Sigmoid colon (tissue), 7 donors: ENCODE results near the gene PAFAH2. TPM values are rescaled to one million over a fixed set of nuclear protein-coding genes. Genes with fewer than 3 reads are reported as not detected.

Experiments used
- DNase-seq: peaks from one replicate; pipeline ENCODE4 v3.0.0-alpha.2; 2019
- H3K27ac ChIP-seq, 4 donors: fragments of 200-600 bp; sonication (generic); one replicate each; pipeline ENCODE4 v1.5.1; 2016 to 2019; ENCODE audit warnings: mild to moderate bottlenecking in 1 of 4
- H3K27me3 ChIP-seq, 3 donors: fragments of 200-600 bp; sonication (generic); one replicate each; pipeline ENCODE4 v1.5.1; 2019; ENCODE audit warnings: mild to moderate bottlenecking in 1 of 3
- H3K36me3 ChIP-seq, 4 donors: fragments of 200-600 bp; sonication (generic); one replicate each; pipeline ENCODE4 v1.5.1; 2016 to 2019
- H3K4me1 ChIP-seq, 4 donors: fragments of 200-600 bp; sonication (generic); one replicate each; pipeline ENCODE4 v1.5.1; 2017 to 2019
- H3K4me3 ChIP-seq, 4 donors: fragments of 200-600 bp; sonication (generic); one replicate each; pipeline ENCODE4 v1.5.1; 2017 to 2019; ENCODE audit warnings: mild to moderate bottlenecking in 2 of 4, moderate library complexity in 1 of 4
- H3K9me3 ChIP-seq, 4 donors: fragments of 200-600 bp in 3 of 4; sonication (generic) in 3 of 4; one replicate each; pipeline versions ENCODE4 v1.5.1 to v1.6.1; 2013 to 2019
- CTCF ChIP-seq, 4 experiments: fragments of 450-650 bp in 3 of 4; fragments of 200-600 bp in 1 of 4; IDR thresholded peaks; one replicate each; pipeline ENCODE4 v1.5.1; 2016 to 2019; ENCODE audit warnings: antibody characterized with exemption in 4 of 4, mild to moderate bottlenecking in 3 of 4, moderate library complexity in 2 of 4
- EP300 ChIP-seq, 4 donors: sonication (generic); formaldehyde crosslinking; IDR thresholded peaks; one replicate each; pipeline ENCODE4 v1.6.1; 2017; ENCODE audit warnings: antibody characterized with exemption in 4 of 4
- POLR2A ChIP-seq, 2 donors: fragments of 450-650 bp; IDR thresholded peaks; one replicate each; pipeline ENCODE4 v1.6.1; 2016; ENCODE audit warnings: antibody characterized with exemption in 2 of 2, mild to moderate bottlenecking in 2 of 2, moderate library complexity in 2 of 2
- POLR2AphosphoS5 ChIP-seq, 4 donors: sonication (generic); formaldehyde crosslinking; IDR thresholded peaks; one replicate each; pipeline ENCODE4 v1.6.1; 2017; ENCODE audit warnings: antibody characterized with exemption in 4 of 4
- WGBS, 2 donors: extraction: QIAGEN DNeasy Blood & Tissue Kit; methylation state at CpG; one replicate each; pipeline ENCODE4 v1.1.7; 2013; 5-methylcytosine and 5-hydroxymethylcytosine counted together
- intact Hi-C: fragments of 100-400 bp; cut with DNase I; formaldehyde crosslinking; loops from one replicate; pipeline ENCODE4 v1.15.1; 2023
- polyA plus RNA-seq, 3 donors: library from polyadenylated mRNA; stranded (reverse); fragments of 200-250 nt; gene quantifications; one replicate each; pipeline ENCODE4 v1.2.3, GENCODE V29; 2013
- total RNA-seq, 4 donors: library from RNA; depleted of rRNA; stranded (reverse); fragments of >200 nt; gene quantifications; one replicate each; pipeline ENCODE4 v1.1.0, GENCODE V29; 2016
- donor health status: healthy with polysubstance abuse.
- donor health status: Bipolar disorder and iron deficiency.
- donor health status: healthy.

The PAFAH2 gene
- total and polyA plus RNA-seq, 7 donors, result 6.7 to 36.1 (median 12.2) TPM

GRCh38 chr1:26009796-26010447, 12.1 kb upstream of the PAFAH2 start:
- WGBS, 2 donors, result 76 to 83% methylated on average over 6 of the region's 6 CpGs
- intact Hi-C loops, result no loop called here
- no peak overlapping the region for H3K4me3 ChIP-seq
- no peaks in the 10 kb centered on the region for H3K9me3 ChIP-seq
- H3K4me1 ChIP-seq, result no peaks in the 10 kb centered on the region
- H3K27me3 ChIP-seq, result no peaks in the 10 kb centered on the region
- TF ChIP-seq CTCF (IDR thresholded peaks at IDR 0.05), result no peak
- no peak for TF ChIP-seq EP300 (IDR thresholded peaks at IDR 0.05)
- TF ChIP-seq POLR2AphosphoS5 (IDR thresholded peaks at IDR 0.05), result no peak
- no peak for TF ChIP-seq POLR2A (IDR thresholded peaks at IDR 0.05)
- H3K27ac ChIP-seq, result no peak overlapping the region
- no peaks in the 10 kb centered on the region for H3K36me3 ChIP-seq
- DNase-seq, result no peak

GRCh38 chr1:26006710-26007109, 8.8 kb upstream of the PAFAH2 start:
- no peak for TF ChIP-seq POLR2AphosphoS5 (IDR thresholded peaks at IDR 0.05)
- no peak for TF ChIP-seq POLR2A (IDR thresholded peaks at IDR 0.05)
- no peak for TF ChIP-seq CTCF (IDR thresholded peaks at IDR 0.05)
- no peak for TF ChIP-seq EP300 (IDR thresholded peaks at IDR 0.05)
- intact Hi-C loops, result no loop called here
- Histone ChIP-seq H3K9me3 (no peaks in the 10 kb centered on the region), H3K27me3 (no peaks in the 10 kb centered on the region), H3K4me1 (no peaks in the 10 kb centered on the region), H3K4me3 (no peak overlapping the region), H3K27ac (no peak overlapping the region), H3K36me3 (no peaks in the 10 kb centered on the region)
- 93 to 94% methylated on average over 16 of the region's 16 CpGs for WGBS, 2 donors
- no peak for DNase-seq

- H3K27ac ChIP-seq, result no peak overlapping the region
- WGBS, 2 donors, result 81% methylated on average over 4 of the region's 4 CpGs
- intact Hi-C loops, result no loop called here
These were observed 7.7 kb upstream of the PAFAH2 start for GRCh38 chr1:26005434-26006105.

GRCh38 chr1:26003756-26004155, 5.9 kb upstream of the PAFAH2 start:
- Histone ChIP-seq H3K27me3 (no peaks in the 10 kb centered on the region), H3K36me3 (no peaks in the 10 kb centered on the region), H3K4me1 (peaks cover 0 to 2% (median under 1%) of the 10 kb centered on the region in 4 donors), H3K9me3 (no peaks in the 10 kb centered on the region), H3K27ac (no peak overlapping the region), H3K4me3 (no peak overlapping the region)
- no peak for DNase-seq
- intact Hi-C loops, result no loop called here
- TF ChIP-seq EP300 (IDR thresholded peaks at IDR 0.05), result no peak
- TF ChIP-seq CTCF (IDR thresholded peaks at IDR 0.05), result no peak
- no peak for TF ChIP-seq POLR2A (IDR thresholded peaks at IDR 0.05)
- TF ChIP-seq POLR2AphosphoS5 (IDR thresholded peaks at IDR 0.05), result no peak
- WGBS, 2 donors, result 65 to 81% methylated on average over 2 of the region's 2 CpGs

More at GRCh38 chr1:26005434-26006105, 7.7 kb upstream of the PAFAH2 start:
- Histone ChIP-seq H3K4me1 (no peaks in the 10 kb centered on the region), H3K36me3 (no peaks in the 10 kb centered on the region), H3K4me3 (no peak overlapping the region), H3K27me3 (no peaks in the 10 kb centered on the region), H3K9me3 (no peaks in the 10 kb centered on the region)
- DNase-seq, result no peak
- no peak for TF ChIP-seq CTCF (IDR thresholded peaks at IDR 0.05)
- no peak for TF ChIP-seq POLR2AphosphoS5 (IDR thresholded peaks at IDR 0.05)
- no peak for TF ChIP-seq EP300 (IDR thresholded peaks at IDR 0.05)
- TF ChIP-seq POLR2A (IDR thresholded peaks at IDR 0.05), result no peak
